CD1c-positive myeloid dendritic cell (primary cell): ENCODE data around the gene LIFR.
"Not testable (repeated sequence)": the region's sequence is repeated elsewhere in the genome, so short reads cannot be mapped to it uniquely, and the experiment has no call there.

Source experiments
- DNase-seq: peaks from one replicate; pipeline ENCODE4 v3.0.0-alpha.2; 2016; ENCODE audit errors: extremely low spot score

LIFR gene

GRCh38 chr5:38524022-38524421 is 32.4 kb downstream of the LIFR start:
- no peak for DNase-seq

DNA sequence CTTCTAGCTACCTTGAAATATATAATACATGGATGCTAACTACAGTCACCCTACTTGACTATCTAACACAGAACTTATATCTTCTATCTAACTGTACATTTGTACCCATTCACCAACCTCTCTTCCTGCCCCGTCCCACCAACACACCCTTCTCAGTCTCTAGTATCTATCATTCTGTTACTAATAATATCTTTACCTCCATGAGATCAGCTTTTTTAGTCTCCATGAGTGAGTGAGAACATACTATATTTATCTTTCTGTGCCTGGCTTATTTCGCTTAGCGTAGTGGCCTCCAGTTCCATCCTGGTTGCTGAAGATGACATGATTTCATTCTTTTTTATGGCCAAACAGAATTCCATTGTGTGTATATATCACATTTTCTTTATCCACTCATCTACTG is 37.0 kb downstream of the LIFR start:
- no peak for DNase-seq

DNA sequence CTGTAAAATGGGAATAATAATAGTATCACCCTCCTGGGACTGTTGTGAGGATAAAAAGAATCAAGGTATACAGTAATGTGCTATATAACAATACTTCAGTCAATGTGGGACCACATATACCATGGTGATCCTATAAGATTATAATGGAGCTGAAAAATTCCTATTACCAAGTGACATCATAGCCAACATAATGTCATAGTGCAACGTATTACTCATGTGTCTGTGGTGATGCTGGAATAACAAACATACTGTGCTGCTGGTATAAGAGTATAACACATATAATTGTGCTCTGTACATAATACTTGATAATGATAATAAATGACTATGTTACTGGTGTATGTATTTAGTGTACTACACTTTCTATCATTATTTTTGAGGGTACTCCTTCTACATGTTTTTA is 38.1 kb downstream of the LIFR start:
- no peak for DNase-seq

DNA sequence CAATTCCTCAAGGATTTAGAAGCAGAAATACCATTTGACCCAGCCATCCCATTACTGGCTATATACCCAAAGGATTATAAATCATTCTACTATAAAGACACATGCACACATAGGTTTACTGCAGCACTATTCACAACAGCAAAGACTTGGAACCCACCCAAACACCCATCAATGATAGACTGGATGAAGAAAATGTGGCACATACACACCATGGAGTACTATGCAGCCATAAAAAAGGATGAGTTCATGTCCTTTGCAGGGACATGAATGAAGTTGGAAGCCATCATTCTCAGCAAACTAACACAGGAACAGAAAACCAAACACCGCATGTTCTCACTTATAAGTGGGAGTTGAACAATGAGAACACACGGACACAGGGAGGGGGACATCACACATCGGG is 39.8 kb downstream of the LIFR start:
- not testable (repeated sequence) for DNase-seq

DNA sequence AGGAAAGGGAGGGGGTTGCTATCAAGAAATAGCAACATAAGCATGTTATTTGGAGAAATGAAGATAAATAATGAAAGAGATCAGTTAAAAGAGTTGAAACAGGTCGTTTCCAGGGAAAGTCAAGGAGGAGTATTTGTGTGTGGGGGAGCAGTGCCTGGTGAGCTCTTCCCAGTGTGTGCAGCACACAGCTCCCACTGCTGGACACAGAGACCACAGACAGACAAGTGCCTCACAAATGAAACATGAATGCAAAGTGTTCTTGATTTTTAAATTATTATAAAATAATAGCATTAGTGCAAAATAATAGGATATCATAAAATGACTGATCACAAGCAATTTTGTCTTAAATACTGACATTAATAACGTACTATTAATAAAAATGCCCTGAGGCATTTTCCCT is 40.8 kb downstream of the LIFR start:
- no peak for DNase-seq

GRCh38 chr5:38515092-38515491 is 41.4 kb downstream of the LIFR start:
- DNase-seq = no peak

DNA sequence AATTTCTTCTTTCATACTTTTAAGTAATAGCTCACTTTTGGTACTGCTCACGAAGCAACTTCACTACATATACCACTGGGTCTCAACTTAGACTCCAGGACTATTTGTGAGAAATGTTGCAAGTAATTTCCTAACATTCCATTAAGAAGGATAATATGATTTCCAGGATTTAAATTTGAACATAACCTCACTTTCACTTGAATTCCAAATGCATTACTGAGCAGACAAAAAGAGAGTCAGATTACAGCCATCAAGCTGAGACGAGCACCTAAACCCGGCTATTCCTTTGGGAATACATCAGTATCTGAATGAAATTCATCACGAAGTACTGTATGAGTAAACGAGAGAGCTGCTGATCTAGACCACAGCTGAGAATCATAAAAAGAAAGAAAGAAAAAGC is 47.3 kb downstream of the LIFR start:
- no peak for DNase-seq

GRCh38 chr5:38506302-38506701 is 50.1 kb downstream of the LIFR start:
- no peak for DNase-seq

- DNase-seq = no peak
These were observed 55.7 kb downstream of the LIFR start for GRCh38 chr5:38500573-38501260.

GRCh38 chr5:38497946-38498345 is 58.5 kb downstream of the LIFR start:
- DNase-seq = no peak

GRCh38 chr5:38494763-38495162 is 61.7 kb downstream of the LIFR start:
- no peak for DNase-seq

DNA sequence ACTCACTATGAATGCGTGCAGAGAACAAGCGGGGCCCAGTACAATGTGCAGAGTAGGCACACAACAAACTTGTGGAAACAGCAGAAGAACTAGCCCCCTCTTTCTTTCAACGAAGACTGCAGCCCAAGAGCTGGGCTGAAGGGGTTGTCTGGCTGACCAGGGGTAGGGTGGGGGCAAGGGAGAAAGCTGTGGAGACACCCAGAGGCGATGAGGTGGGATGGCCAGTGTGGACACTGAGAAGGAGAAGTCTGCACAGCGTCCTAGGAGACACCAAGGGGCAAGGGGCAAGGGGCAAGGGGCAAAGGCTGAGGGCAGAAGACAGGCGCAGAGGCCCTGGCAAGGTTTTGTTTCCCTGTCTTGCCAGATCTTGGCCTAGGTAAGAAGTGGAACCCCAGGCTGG is 62.3 kb downstream of the LIFR start:
- DNase-seq = no peak

- no peak for DNase-seq
These were observed 72.5 kb downstream of the LIFR start for GRCh38 chr5:38483805-38484398.

GRCh38 chr5:38479315-38479904 is 77.0 kb downstream of the LIFR start:
- DNase-seq = no peak

DNA sequence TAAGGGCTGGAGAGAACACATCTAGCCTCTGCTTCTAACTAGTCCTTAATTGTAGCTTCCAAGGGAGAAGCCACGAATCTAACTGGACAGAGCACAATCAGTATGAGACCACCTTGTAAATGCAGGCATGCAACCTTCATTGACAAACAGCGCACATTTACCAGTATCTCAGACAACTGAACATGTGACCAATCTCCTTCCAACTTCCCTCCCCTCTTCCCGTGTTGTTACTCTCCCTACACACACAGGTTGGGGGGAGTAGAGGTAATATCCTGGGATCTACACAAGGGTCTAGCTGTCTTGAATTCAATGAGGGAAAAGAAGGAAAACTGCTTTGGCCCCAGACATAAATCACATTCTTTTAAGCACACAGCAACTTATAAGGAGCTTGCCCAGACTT is 77.6 kb downstream of the LIFR start:
- no peak for DNase-seq

- DNase-seq = no peak
These were observed 78.3 kb downstream of the LIFR start for GRCh38 chr5:38478166-38478565.

GRCh38 chr5:38473008-38473407 is 83.4 kb downstream of the LIFR start:
- DNase-seq = no peak

DNA sequence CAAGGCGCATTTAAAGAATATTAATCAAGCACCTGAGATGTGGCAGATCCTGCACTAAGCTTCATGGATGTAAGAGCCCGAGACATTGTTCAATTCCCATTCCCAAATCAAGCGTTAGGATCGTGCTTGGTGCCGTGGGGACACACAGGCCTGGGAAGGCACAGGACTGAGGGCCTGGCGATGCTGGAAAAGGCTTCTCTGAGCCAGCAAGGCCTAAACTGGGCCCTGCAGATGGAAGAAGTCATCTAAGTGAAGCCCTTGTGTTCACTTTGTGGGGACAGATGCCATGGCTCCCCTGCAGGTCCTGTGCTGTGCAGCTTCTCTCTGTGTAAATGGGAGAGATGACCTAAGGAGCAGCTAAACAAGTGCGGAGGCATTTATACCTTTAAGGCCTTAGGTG is 83.9 kb downstream of the LIFR start:
- DNase-seq = no peak

GRCh38 chr5:38471709-38472108 is 84.7 kb downstream of the LIFR start:
- DNase-seq = no peak

GRCh38 chr5:38469707-38470267 is 86.7 kb downstream of the LIFR start:
- no peak for DNase-seq

DNA sequence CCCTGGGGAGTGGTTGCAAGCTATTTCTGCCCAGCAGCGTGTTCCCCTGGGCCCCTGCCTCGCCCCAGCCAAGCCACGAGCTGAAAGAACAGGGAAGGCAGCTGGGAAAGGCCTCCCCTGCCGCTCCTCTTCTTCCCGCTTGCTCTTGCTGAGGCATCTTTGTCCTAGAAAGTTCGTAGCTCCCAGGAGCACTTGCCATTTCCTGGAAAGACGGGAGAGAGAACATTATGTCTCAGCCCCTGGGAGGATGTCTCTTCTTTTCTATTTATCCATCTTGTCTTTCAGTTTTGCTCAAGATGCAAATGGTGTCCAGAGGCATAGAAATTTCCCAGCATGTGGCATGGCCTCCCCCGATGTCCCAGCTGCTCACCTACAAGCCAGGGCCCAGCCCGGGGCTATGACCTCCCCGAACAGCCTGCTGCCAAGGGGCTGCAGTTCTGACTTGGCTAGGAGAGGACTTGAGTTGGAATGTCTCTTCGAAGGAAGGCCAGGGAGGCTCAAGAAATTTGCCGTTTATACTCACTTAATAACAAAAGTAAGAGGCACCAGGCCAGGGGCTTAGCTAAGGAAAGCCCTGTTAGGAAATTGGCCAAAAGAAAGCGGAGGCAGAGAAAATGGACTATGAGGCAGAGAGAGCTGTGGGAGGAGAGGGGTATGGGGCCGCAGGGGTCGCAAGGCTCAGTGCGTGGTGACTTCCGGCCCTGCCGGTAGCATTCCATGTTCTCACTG is 87.3 kb downstream of the LIFR start:
- no peak for DNase-seq

- DNase-seq = no peak
These were observed 88.2 kb downstream of the LIFR start for GRCh38 chr5:38468202-38468673.
